GM18520 (cell line): Measurements from ENCODE around the gene CIAO2B.
"Not testable (repeated sequence)": the region's sequence is repeated elsewhere in the genome, so short reads cannot be mapped to it uniquely, and the experiment has no call there.

ENCODE experiments used
- ATAC-seq: cut with Tn5 transposase; IDR thresholded peaks from one replicate; pipeline ENCODE4 v1.9.1; 2021; ENCODE audit not compliant: unreplicated experiment

The CIAO2B gene

DNA sequence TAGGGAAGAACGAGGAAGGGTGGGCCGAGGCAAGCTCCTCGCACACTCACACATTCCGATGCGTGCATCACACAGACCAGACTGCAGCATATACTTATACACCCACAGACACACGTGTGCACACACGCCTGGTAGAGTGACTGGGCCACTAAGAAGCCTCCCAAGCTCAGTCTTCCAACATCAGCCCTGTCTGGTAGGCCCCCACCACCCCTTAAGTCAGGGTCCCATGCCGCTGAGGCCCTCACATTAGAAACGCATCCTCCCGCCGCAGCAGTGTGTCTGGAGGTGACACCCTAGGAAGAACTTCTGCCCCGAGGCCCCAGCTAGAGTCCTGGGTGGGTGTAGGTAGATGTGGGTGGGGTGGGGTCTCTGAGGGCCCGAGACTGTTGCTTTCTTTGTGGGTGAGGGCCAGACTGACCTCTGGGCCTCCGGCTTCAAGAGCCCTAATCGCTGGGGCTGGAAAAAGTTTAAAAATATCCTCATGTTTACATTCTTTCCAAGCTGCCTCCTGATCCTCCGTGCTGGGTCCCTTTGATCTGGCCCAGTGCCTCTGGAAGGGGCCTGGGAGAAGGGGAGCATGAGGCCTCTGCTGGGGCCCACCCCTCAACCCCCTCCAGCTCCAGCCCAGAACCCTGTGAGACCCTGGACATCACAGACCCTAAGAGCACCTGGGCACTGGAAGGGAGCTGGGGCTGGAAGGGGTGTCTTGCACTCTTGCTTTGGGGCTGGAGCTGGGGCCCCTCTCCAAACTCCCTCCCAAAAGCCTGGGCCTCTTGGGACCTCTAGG lies 29.2 kb downstream of the CIAO2B start:
- no peak for ATAC-seq

GRCh38 chr16:66904428-66904845 lies 29.8 kb downstream of the CIAO2B start:
- ATAC-seq = no peak

DNA sequence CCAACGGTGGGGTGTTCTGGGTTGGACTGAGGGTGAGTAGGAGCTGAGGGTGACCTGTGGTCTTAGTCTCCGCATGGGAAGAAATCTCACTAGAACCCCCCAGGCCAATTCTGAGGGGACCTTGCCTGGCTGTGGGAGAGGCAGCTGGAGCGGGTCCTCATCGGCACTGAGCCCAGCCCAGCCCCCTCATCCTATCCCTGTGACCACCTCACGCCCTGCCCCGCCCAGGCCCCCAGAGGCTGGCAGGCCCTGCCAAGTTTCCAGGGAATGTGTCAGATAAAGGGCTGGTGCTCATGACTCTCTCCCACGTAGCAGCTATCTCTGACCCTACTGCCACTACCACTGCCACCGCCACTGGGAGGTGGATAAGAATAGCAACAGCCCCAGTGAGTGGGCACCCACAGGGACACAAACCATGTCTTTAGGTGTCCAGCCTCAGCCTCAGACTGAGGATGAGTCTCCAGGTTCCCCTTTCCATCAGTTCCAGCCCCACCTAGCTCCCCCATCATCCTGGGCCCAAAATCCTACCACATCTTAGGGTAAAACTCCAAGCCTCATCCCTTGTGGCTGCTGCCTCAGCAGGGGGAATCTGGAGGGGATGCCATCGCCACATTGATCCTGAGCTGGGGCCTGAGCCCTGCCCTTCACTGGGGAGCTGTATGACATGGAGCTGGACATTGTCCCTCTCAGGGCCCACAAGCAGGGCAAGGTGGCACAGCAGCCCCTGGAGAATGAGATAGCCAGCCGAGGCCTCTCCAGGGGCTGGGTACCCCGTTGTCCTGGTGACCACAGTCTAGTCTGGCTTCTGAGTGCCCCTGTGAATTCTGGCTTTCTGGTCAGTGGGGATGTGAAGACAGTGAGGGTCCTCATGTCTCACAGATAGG lies 30.4 kb downstream of the CIAO2B start:
- ATAC-seq = no peak

DNA sequence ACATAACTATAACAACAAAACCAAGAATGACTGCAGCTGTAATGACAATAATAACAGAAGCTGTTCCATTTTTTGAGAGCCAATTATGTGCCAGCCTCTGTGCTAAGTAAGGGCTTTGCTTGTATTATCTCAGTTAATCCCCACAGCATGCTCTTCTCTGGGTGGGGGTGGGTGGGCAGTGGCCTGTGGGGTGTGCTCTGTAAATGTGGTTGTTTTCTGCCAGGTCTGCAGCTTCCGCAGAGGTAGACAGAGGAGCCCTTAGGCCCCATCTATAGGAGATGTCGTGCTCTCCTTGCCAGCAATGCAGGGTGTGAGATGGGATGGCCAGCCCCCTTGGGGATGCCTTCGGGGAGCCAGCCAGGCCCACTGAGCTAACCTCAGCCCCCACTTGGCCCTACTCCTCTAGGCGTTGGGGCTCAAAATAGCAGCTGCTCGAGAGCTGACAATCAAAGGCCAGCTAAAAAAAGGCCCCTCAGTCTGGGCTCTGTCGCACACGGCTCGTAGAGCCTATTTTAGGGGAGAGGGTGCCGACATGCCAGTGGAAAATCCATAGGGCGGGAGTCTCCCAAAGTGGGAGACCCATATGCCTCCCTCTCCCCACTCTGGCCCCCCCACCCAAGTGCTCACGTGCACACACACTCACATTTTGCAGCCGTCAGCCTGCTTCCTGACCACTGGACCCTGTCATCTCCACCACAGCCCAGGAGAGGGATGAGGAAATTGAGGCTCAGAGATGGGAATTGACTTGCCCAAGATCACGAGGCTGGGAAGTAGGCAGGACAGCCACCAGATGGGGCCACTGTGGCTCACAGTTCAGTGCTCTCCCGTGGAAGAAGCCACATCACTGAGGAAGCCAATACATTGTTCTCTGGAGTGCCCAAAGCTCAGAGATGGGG lies 31.3 kb downstream of the CIAO2B start:
- ATAC-seq = no peak

DNA sequence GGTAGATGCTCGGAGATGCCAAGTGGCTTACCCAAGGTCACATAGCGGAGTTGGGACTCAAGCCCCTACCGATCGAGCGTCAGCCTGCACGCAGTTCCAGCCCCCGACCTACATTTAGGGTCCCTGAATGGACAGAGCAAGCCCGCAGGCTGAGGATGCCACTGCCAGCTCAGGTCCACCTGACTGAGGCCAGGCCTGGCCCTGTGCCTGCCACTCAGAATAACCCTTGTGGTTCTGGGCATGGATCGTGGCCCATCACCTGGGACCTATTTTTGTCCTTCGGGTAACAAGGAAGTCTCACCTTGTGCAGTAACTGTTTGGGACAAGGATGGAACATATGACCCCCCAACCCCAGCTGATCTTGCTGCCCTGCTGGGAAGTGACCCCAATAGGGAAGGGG lies 32.6 kb downstream of the CIAO2B start:
- ATAC-seq = no peak

- no peak for ATAC-seq
Observed at GRCh38 chr16:66900721-66901441, 33.3 kb downstream of the CIAO2B start.

GRCh38 chr16:66899945-66900710 lies 34.1 kb downstream of the CIAO2B start:
- ATAC-seq = no peak

DNA sequence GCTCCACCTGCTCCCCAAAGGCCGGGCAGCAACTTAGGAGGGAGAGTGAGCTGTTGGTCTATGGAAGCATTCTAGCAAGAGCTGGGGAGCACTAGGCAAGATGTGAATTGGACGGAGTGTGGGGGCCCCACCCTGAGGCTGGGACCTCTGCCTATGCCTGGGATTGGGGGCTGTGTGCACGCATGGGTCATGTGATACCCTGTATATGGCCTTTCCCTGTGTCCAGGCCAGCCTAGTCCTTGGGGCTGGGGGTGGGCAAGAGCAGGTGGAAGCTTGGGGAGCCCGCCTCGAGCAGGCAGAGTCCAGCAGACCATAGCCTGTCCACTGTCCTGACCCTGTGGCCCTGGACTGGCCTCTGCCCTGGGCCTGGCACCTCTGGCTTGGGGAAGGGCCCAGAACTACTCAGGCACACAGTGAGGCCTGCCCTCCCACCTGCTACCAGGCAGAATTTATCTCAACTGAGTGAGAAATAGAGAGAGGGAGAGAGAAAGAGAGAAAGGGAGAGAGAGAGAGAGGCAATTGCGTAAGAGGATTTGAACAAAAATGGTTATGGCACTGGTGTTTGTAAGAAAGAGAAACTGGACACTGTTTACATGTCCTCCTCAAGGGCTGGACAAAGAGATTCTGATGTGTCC lies 34.8 kb downstream of the CIAO2B start:
- no peak for ATAC-seq

DNA sequence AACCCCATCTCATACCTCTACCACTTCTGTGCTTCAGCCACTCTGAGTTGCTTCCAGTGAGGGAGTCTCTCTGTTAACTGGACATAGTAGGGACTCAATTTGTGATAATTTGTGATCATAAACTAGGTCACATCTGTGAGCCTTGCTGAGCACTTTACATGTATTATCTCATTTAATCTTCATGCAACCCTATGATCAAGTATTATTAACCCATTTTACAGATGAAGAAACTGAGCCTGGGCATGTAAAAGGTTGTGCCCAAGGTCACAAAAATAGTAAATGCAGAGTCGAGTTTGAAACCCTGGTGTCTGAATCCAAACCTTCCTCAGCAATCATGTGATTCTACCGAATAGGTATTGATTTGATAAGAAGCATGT lies 35.3 kb downstream of the CIAO2B start:
- ATAC-seq = no peak

DNA sequence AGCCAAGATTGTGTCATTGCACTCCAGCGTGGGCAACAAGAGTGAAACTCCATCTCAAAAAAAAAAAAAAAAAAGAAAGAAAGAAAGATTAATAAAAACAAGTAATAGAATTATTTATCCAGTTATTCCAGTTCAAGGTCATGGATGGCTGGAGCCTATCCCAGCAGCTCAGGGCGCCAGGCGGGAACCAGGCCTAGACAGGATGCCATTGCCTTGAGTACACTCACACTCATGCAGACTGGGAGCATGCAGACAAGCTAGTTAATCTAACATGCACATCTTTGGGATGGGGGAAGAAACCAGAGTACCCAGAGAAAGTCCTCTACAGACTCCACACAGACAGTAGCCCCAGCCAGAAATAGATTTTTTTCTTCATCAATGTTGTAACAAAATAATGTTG lies 36.0 kb downstream of the CIAO2B start:
- no peak for ATAC-seq

DNA sequence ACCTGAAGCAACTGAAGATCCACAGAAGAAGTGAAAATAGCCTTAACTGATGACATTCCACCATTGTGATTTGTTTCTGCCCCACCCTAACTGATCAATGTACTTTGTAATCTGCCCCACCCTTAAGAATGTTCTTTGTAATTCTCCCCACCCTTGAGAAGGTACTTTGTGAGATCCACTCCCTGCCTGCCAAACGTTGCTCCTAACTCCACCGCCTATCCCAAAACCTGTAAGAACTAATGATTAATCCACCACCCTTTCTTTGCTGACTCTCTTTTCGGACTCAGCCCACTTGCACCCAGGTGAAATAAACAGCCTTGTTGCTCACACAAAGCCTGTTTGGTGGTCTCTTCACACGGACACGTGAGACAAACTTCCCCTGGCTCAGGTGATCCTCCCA lies 37.5 kb downstream of the CIAO2B start:
- ATAC-seq = not testable (repeated sequence)

DNA sequence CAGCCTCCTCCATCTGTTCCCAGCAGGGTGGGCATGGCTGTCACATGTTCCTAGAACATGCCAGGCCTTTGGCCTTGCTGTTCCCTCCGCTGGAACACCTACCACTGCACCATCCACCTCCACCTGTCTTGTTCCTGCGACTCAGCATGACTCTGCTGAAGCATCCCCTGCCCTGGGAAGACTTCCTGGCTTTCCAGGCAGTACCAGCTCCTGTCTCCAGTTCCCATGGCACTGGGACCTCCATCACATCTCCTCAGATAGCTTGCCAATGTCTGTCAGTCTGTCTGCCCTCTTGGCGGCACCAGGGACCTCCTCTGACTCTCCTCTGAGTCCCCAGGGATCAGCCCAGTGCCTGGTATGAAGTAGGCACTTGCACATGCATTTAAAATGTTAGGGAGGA lies 38.2 kb downstream of the CIAO2B start:
- ATAC-seq = no peak

DNA sequence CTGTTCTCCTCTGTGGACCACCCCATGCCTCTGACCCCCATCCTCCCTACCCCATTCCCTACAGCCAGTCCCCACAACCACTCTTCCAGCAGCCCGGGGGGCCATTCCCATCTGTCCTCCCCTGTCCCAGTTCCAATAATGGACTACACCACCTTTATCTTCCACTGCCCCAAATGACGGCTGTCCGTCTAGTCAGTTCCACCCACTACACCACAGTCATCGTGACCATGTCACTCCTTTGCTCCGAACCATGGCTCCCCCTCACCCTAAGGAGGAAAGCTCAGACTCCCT lies 38.6 kb downstream of the CIAO2B start:
- no peak for ATAC-seq

DNA sequence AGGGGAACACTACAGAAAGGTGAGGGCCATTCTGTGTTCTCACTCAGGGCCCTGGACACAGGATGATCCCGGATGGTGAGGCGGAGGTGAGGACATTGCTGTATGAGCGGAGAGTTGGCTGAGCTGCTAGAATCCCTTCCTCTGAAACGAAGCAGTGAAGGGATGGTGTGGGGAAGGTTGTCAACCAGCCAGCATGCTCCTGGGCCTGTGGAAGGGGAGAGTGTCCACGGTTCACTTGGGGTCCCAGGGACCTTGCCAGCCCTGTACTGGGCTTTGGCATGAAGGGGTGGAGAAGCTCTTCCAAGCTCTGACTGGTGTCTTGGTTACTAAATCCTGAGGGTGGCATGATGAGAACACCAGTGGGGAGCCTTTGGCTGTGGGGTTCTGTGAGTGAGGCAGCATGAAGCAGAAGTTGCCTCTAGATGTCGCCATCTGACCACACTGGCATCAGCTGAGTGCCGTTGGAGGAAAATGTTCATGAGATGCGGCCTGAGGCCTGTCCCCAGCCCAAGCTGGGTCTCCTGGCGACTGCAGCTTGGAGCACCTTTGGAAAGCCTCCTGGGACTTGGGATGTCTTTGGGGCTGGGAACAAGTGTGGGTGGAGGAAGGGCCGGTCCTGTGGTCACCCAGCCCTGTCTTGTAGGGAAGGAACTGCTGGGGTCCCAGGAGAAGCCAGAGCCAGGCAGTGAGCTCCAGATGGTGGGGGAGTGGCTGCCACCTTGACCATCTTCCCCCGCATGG lies 39.1 kb downstream of the CIAO2B start:
- peak; percentile 64 for ATAC-seq

GRCh38 chr16:66894055-66894454 lies 40.1 kb downstream of the CIAO2B start:
- ATAC-seq = no peak

DNA sequence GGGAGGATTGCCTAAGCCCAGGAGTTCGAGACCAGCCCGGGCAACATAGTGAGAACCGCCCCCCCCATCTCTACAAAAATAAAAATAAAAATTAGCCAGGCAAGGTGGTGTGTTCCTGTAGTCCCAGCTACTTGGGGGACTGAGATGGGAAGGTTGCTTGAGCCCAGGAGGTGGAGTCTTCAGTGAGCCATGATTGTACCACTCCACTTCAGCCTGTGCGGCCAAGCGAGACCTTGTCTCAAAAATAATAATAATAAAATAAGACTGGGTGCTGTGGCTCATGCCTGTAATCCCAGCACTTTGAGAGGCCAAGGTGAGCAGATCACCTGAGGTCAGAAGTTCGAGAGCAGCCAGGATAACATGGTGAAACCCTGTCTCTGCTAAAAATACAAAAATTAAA lies 42.4 kb downstream of the CIAO2B start:
- no peak for ATAC-seq

DNA sequence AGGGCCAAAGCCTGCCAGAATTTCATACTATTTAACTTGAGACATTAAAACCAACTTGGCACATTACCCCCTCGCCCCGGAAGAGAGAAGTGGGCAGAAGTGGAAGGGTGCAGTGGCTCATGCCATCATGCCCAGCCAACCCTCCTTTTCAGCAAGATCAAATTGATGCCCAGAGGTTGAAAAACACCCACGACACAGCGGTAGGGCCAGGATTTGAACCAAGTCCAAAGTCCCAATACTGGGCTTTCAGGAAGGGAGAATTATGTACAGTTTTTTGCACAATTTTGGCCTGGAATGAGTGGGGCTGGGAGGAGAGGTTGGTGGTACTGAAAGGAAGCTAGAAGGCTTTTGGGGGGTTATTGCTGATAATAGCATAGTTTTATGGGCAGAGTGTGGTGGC lies 42.8 kb downstream of the CIAO2B start:
- ATAC-seq = no peak

DNA sequence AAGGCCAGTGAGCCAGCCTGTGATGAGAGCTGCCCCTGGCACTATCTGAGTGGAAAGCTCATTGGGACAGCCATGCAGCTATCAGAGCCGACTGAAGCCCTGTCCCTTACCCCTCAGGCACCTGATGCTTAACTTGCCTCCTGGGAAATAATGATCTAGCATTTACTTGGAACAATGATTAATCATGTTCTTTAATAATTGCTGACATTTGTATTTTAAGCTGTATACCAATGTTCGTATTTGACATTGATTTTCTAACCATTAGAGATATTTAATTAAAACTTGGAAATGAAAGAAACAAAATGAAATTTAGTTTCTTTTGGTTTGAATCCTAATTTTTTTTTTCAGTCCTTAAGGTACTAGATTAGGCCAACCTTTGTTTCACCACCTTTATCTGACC lies 43.4 kb downstream of the CIAO2B start:
- ATAC-seq = no peak

DNA sequence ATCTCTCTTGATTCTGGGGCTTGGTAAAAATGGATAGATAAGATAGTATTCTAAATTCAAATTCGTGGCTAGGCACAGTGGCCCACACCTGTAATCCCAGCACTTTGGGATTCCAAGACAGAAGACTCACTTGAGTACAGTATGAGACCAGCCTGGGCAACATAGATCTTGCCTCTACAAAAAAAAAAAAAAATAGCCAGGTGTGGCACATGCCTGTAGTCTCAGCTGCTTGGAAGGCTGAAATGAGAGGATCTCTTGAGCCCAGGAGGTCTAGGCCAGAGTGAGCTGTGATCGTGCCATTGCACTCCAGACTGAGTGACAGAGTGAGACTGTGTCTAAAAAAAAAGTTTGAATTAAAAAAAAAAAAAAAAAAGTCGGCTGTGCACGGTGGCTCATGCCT lies 44.6 kb downstream of the CIAO2B start:
- ATAC-seq = no peak
